Osteocyte (in vitro differentiated cells): ENCODE results near the gene EPHA3. TPM values are rescaled to one million over a fixed set of nuclear protein-coding genes. Genes with fewer than 3 reads are reported as not detected.
"Not testable (repeated sequence)": the region's sequence is repeated elsewhere in the genome, so short reads cannot be mapped to it uniquely, and the experiment has no call there.

Experiments
- DNase-seq: peaks from one replicate; pipeline ENCODE4 v3.0.0; 2021; ENCODE audit warnings: mixed read lengths; ENCODE audit not compliant: unreplicated experiment; ENCODE audit errors: extremely low spot score
- H3K27ac Mint-ChIP-seq: one replicate; pipeline ENCODE4 v1.8.0; 2021; ENCODE audit warnings: mild to moderate bottlenecking, mixed read lengths; ENCODE audit not compliant: unreplicated experiment
- H3K27me3 Mint-ChIP-seq: one replicate; pipeline ENCODE4 v1.8.0; 2021; ENCODE audit warnings: mixed read lengths; ENCODE audit not compliant: unreplicated experiment
- H3K36me3 Mint-ChIP-seq: one replicate; pipeline ENCODE4 v1.8.0; 2021; ENCODE audit warnings: mixed read lengths; ENCODE audit not compliant: unreplicated experiment
- H3K4me1 Mint-ChIP-seq: one replicate; pipeline ENCODE4 v1.8.0; 2021; ENCODE audit warnings: mixed read lengths; ENCODE audit not compliant: unreplicated experiment
- H3K4me3 Mint-ChIP-seq: one replicate; pipeline ENCODE4 v1.8.0; 2021; ENCODE audit warnings: mild to moderate bottlenecking, moderate library complexity, mixed read lengths; ENCODE audit not compliant: unreplicated experiment
- H3K9me3 Mint-ChIP-seq: one replicate; pipeline ENCODE4 v1.8.0; 2021; ENCODE audit warnings: mixed read lengths; ENCODE audit not compliant: unreplicated experiment
- total RNA-seq: library from RNA; stranded (reverse); gene quantifications from 2 replicates; pipeline ENCODE4 v1.2.1, GENCODE V29; 2021
- TF ChIP-seq, protein P1 (sequence below): fragments of 200-600 bp; sonication (generic); IDR thresholded peaks from 2 replicates; pipeline ENCODE4 v1.5.0; 2021; ENCODE audit warnings: antibody characterized with exemption, mild to moderate bottlenecking, moderate library complexity

EPHA3 gene
- total RNA-seq, 1 donor from 2014 or later, result 0.94 TPM

- Mint-ChIP-seq H3K9me3 (no peaks in the 10 kb centered on the region), H3K36me3 (no peaks in the 10 kb centered on the region), H3K27ac (no peak overlapping the region), H3K4me1 (no peaks in the 10 kb centered on the region), H3K27me3 (peaks cover 18% of the 10 kb centered on the region), H3K4me3 (no peak overlapping the region)
- TF ChIP-seq, protein P1, sequence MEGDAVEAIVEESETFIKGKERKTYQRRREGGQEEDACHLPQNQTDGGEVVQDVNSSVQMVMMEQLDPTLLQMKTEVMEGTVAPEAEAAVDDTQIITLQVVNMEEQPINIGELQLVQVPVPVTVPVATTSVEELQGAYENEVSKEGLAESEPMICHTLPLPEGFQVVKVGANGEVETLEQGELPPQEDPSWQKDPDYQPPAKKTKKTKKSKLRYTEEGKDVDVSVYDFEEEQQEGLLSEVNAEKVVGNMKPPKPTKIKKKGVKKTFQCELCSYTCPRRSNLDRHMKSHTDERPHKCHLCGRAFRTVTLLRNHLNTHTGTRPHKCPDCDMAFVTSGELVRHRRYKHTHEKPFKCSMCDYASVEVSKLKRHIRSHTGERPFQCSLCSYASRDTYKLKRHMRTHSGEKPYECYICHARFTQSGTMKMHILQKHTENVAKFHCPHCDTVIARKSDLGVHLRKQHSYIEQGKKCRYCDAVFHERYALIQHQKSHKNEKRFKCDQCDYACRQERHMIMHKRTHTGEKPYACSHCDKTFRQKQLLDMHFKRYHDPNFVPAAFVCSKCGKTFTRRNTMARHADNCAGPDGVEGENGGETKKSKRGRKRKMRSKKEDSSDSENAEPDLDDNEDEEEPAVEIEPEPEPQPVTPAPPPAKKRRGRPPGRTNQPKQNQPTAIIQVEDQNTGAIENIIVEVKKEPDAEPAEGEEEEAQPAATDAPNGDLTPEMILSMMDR, result no peak
- DNase-seq, result no peak
Observed at GRCh38 chr3:89332386-89332785, 225.0 kb downstream of the EPHA3 start.

DNA sequence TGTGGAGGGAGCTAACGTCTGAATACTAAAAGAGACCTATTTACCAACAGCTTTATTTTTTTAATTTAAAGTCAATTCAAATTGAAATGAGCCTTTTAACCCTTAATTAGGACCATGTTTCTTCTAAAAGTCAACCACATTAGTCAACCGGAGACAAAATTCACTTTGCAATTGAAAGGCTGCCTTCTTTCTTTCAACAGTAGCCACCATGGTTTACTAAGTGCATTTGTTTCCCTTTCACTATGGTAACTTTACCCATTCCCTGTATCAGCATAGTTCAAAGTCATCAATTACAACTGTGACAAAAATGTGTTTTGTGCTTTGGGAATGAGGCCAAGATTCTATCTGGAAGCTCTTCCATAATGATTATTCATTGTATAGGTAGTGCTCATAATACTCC, 225.4 kb downstream of the EPHA3 start:
- no peaks in the 10 kb centered on the region for H3K36me3 Mint-ChIP-seq
- no peak overlapping the region for H3K4me3 Mint-ChIP-seq
- no peak for DNase-seq
- peaks cover 18% of the 10 kb centered on the region for H3K27me3 Mint-ChIP-seq
- H3K27ac Mint-ChIP-seq, result no peak overlapping the region
- H3K4me1 Mint-ChIP-seq, result no peaks in the 10 kb centered on the region
- TF ChIP-seq, protein P1, result no peak
- H3K9me3 Mint-ChIP-seq, result no peaks in the 10 kb centered on the region

GRCh38 chr3:89335693-89336092, 228.3 kb downstream of the EPHA3 start:
- no peaks in the 10 kb centered on the region for H3K9me3 Mint-ChIP-seq
- H3K36me3 Mint-ChIP-seq, result no peaks in the 10 kb centered on the region

GRCh38 chr3:89340408-89340807, 233.0 kb downstream of the EPHA3 start:
- Mint-ChIP-seq H3K9me3 (no peaks in the 10 kb centered on the region), H3K27me3 (peaks cover 4% of the 10 kb centered on the region), H3K4me1 (peaks cover 5% of the 10 kb centered on the region), H3K27ac (no peak overlapping the region), H3K36me3 (no peaks in the 10 kb centered on the region), H3K4me3 (no peak overlapping the region)
- TF ChIP-seq, protein P1, result no peak
- DNase-seq, result no peak

More at GRCh38 chr3:89335693-89336092, 228.3 kb downstream of the EPHA3 start:
- H3K27ac Mint-ChIP-seq, result no peak overlapping the region
- peaks cover 15% of the 10 kb centered on the region for H3K27me3 Mint-ChIP-seq
- TF ChIP-seq, protein P1, result no peak
- no peak overlapping the region for H3K4me3 Mint-ChIP-seq
- H3K4me1 Mint-ChIP-seq, result peaks cover under 1% of the 10 kb centered on the region
- no peak for DNase-seq

- no peak overlapping the region for H3K27ac Mint-ChIP-seq
- TF ChIP-seq, protein P1, result no peak
- H3K9me3 Mint-ChIP-seq, result no peaks in the 10 kb centered on the region
- no peaks in the 10 kb centered on the region for H3K27me3 Mint-ChIP-seq
- no peaks in the 10 kb centered on the region for H3K36me3 Mint-ChIP-seq
- no peak for DNase-seq
- H3K4me3 Mint-ChIP-seq, result no peak overlapping the region
- H3K4me1 Mint-ChIP-seq, result peaks cover 5% of the 10 kb centered on the region
Observed at GRCh38 chr3:89344076-89344475, 236.7 kb downstream of the EPHA3 start.

GRCh38 chr3:89350935-89351334, 243.5 kb downstream of the EPHA3 start:
- not testable (repeated sequence) for H3K4me3 Mint-ChIP-seq

More at GRCh38 chr3:89350935-89351334, 243.5 kb downstream of the EPHA3 start:
- not testable (repeated sequence) for H3K27ac Mint-ChIP-seq, H3K27me3 Mint-ChIP-seq, H3K9me3 Mint-ChIP-seq, H3K4me1 Mint-ChIP-seq, DNase-seq, H3K36me3 Mint-ChIP-seq
